Measurements from ENCODE around the gene SELP.

DNA sequence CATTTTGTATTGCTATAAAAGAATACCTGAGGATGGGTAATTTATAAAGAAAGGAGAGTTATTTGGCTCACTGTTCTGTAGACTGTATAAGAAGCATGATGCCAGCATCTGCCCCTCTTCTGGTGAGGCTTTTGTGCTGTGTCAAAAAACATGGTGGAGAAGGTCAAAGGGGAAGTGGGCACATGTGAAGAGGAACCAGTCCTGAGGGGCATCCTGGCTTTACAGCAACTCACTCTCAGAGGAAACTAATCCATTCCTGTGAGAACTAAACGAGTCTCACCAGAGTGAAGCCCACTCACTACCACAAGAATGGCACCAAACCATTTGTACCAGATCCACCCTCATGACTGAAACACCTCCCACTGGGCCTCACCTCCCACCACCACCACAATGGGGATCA lies 18.8 kb upstream of the SELP start:
- TF ChIP-seq, protein P1, sequence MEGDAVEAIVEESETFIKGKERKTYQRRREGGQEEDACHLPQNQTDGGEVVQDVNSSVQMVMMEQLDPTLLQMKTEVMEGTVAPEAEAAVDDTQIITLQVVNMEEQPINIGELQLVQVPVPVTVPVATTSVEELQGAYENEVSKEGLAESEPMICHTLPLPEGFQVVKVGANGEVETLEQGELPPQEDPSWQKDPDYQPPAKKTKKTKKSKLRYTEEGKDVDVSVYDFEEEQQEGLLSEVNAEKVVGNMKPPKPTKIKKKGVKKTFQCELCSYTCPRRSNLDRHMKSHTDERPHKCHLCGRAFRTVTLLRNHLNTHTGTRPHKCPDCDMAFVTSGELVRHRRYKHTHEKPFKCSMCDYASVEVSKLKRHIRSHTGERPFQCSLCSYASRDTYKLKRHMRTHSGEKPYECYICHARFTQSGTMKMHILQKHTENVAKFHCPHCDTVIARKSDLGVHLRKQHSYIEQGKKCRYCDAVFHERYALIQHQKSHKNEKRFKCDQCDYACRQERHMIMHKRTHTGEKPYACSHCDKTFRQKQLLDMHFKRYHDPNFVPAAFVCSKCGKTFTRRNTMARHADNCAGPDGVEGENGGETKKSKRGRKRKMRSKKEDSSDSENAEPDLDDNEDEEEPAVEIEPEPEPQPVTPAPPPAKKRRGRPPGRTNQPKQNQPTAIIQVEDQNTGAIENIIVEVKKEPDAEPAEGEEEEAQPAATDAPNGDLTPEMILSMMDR (optimal IDR thresholded peaks at IDR 0.05 in 1 of 3, IDR thresholded peaks at IDR 0.05 in 1 of 3, conservative IDR thresholded peaks at IDR 0.05 in 1 of 3; ENCODE audit: extremely low read depth in 1 of 3, insufficient read depth in 2 of 3, low read length in 3 of 3): no peak
- TF ChIP-seq EZH2 (IDR thresholded peaks at IDR 0.05; ENCODE audit: low read length): no peak
